Endothelial cell (in vitro differentiated cells): ENCODE measurements around the gene COL24A1. TPM values are rescaled to one million over a fixed set of nuclear protein-coding genes. Genes with fewer than 3 reads are reported as not detected.
"Not testable (repeated sequence)": the region's sequence is repeated elsewhere in the genome, so short reads cannot be mapped to it uniquely, and the experiment has no call there.

Experiments
- DNase-seq: peaks from one replicate; pipeline ENCODE4 v3.0.0; 2021; ENCODE audit warnings: low spot score
- H3K27ac Mint-ChIP-seq: one replicate; pipeline ENCODE4 v1.8.0; 2021; ENCODE audit warnings: mixed read lengths, inconsistent platforms; ENCODE audit not compliant: unreplicated experiment
- H3K27me3 Mint-ChIP-seq: one replicate; pipeline ENCODE4 v1.8.0; 2021; ENCODE audit warnings: mild to moderate bottlenecking, moderate library complexity, mixed read lengths, inconsistent platforms; ENCODE audit not compliant: unreplicated experiment
- H3K36me3 Mint-ChIP-seq: one replicate; pipeline ENCODE4 v1.8.0; 2021; ENCODE audit warnings: mild to moderate bottlenecking, low read depth, mixed read lengths, inconsistent platforms; ENCODE audit not compliant: unreplicated experiment
- H3K4me1 Mint-ChIP-seq: one replicate; pipeline ENCODE4 v1.8.0; 2021; ENCODE audit warnings: mild to moderate bottlenecking, mixed read lengths, inconsistent platforms; ENCODE audit not compliant: unreplicated experiment
- H3K4me3 Mint-ChIP-seq: one replicate; pipeline ENCODE4 v1.8.0; 2021; ENCODE audit warnings: mild to moderate bottlenecking, mixed read lengths, inconsistent platforms; ENCODE audit not compliant: unreplicated experiment
- H3K9me3 Mint-ChIP-seq: one replicate; pipeline ENCODE4 v1.8.0; 2021; ENCODE audit warnings: mixed read lengths, inconsistent platforms; ENCODE audit not compliant: unreplicated experiment
- total RNA-seq: library from RNA; stranded (reverse); fragmentation: NEBNext Ultra II Directional; extraction: Animal tissue kit (Norgen Biotek cat#: 25700); gene quantifications from one replicate; pipeline ENCODE4 v1.2.1, GENCODE V29; 2021; ENCODE audit not compliant: unreplicated experiment
- TF ChIP-seq, protein P1 (sequence below): fragments of 200-600 bp; sonication (generic); IDR thresholded peaks from one replicate; pipeline ENCODE4 v1.5.0; 2021; ENCODE audit warnings: antibody characterized with exemption; ENCODE audit not compliant: unreplicated experiment

Gene COL24A1
- total RNA-seq, 1 donor from 2014 or later, result 0.74 TPM

DNA sequence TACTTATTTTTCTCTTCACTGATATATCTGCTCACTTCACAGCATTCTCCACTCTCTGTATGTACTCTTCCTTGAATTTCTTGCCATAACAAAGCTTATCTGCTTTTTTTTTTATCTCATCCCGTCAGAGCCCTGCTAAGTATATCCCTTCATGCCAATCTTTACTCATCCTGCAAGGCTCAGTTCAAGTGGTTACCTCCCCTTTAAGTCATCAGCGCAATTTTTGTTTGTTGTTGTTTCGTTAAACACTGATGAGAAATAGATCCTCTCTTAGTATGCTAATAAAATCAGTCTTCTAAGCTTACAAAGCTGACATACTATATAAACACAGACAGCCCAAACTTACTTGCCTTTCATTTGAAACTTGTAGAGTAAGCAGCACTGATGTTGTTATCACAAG, 17.8 kb downstream of the COL24A1 start:
- TF ChIP-seq, protein P1, sequence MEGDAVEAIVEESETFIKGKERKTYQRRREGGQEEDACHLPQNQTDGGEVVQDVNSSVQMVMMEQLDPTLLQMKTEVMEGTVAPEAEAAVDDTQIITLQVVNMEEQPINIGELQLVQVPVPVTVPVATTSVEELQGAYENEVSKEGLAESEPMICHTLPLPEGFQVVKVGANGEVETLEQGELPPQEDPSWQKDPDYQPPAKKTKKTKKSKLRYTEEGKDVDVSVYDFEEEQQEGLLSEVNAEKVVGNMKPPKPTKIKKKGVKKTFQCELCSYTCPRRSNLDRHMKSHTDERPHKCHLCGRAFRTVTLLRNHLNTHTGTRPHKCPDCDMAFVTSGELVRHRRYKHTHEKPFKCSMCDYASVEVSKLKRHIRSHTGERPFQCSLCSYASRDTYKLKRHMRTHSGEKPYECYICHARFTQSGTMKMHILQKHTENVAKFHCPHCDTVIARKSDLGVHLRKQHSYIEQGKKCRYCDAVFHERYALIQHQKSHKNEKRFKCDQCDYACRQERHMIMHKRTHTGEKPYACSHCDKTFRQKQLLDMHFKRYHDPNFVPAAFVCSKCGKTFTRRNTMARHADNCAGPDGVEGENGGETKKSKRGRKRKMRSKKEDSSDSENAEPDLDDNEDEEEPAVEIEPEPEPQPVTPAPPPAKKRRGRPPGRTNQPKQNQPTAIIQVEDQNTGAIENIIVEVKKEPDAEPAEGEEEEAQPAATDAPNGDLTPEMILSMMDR, result no peak
- H3K4me1 Mint-ChIP-seq, result no peaks in the 10 kb centered on the region
- H3K27ac Mint-ChIP-seq, result no peak overlapping the region
- H3K27me3 Mint-ChIP-seq, result no peaks in the 10 kb centered on the region
- no peak for DNase-seq
- no peaks in the 10 kb centered on the region for H3K9me3 Mint-ChIP-seq
- H3K36me3 Mint-ChIP-seq, result no peaks in the 10 kb centered on the region
- no peak overlapping the region for H3K4me3 Mint-ChIP-seq

DNA sequence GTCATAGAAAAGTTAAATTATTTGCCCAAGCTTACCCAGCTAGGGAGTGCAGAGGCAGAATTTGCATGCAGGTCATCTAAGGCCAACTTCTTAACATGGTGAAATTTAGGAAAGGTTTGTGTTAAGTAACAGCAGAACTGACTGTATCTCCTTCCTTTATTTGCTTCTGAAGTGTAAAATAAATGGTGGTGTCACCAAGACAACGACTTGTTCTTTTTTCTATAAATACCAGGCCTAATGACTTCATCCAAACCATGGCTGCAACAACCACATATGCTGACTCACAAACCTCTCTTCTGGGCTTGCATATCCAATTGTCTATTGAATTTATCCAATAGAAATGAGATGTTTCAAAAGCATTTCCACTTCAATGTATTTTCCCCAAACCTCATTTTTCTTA, 19.1 kb downstream of the COL24A1 start:
- no peaks in the 10 kb centered on the region for H3K36me3 Mint-ChIP-seq
- no peak for DNase-seq
- H3K27me3 Mint-ChIP-seq, result no peaks in the 10 kb centered on the region
- no peaks in the 10 kb centered on the region for H3K9me3 Mint-ChIP-seq
- no peak overlapping the region for H3K27ac Mint-ChIP-seq
- TF ChIP-seq, protein P1, result no peak
- no peaks in the 10 kb centered on the region for H3K4me1 Mint-ChIP-seq
- no peak overlapping the region for H3K4me3 Mint-ChIP-seq

DNA sequence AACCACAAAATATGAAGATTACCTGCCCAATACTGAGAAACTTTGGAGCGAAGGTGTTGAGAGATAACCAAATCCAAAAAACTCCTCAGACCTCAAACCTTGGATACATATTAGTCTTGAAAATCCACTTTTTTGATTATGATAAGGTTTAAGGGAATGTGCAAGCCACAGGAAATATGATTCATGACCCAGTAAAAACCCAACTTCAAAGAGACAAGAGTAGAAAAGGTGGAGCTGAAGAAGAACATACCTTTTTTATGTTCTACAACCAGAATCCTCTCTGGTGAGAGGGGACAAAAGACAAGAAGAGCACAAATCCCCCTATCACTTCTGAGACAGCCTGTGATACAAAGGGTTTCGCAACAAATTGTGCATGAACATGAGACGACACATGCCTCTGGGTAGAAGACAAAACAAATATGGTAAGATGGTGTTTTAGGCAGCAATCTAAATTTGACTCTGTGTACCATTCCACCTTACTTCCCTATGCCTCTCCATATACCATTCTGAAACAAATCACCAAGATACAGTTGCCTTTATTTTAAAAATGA, 37.3 kb downstream of the COL24A1 start:
- no peaks in the 10 kb centered on the region for H3K27me3 Mint-ChIP-seq
- H3K36me3 Mint-ChIP-seq, result no peaks in the 10 kb centered on the region
- no peak overlapping the region for H3K27ac Mint-ChIP-seq
- no peaks in the 10 kb centered on the region for H3K4me1 Mint-ChIP-seq
- H3K9me3 Mint-ChIP-seq, result no peaks in the 10 kb centered on the region
- no peak for DNase-seq
- TF ChIP-seq, protein P1, result no peak
- H3K4me3 Mint-ChIP-seq, result no peak overlapping the region

DNA sequence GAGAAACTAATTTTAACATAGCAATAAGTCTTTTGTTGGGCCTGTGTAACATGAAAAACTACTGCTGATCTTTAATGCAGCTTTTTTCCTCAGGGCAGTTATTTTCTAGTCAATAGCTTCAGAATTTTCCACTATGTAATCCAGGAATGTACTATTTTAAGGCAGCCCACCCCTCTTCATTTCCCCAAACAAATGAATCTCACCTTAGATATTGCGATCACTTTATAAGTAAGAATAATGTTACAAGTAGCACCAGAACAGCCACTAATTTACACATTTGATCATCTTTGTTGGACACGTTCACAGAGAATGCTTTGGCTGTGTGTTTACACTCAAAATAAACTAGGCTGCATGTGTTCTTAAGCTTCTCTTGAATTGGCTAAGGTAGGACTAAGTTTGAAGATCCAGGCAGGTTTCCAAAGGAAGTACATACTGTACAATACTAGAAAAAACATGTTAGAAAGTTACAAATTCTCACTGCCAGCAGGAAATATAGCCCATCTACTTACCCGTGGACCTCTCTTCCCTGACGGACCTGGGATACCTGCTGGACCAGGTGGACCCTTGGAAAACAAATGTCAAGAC, 41.7 kb downstream of the COL24A1 start:
- TF ChIP-seq, protein P1, result no peak
- no peak overlapping the region for H3K27ac Mint-ChIP-seq
- DNase-seq, result no peak
- H3K9me3 Mint-ChIP-seq, result no peaks in the 10 kb centered on the region
- H3K4me3 Mint-ChIP-seq, result no peak overlapping the region
- H3K36me3 Mint-ChIP-seq, result no peaks in the 10 kb centered on the region
- H3K4me1 Mint-ChIP-seq, result no peaks in the 10 kb centered on the region
- H3K27me3 Mint-ChIP-seq, result no peaks in the 10 kb centered on the region

DNA sequence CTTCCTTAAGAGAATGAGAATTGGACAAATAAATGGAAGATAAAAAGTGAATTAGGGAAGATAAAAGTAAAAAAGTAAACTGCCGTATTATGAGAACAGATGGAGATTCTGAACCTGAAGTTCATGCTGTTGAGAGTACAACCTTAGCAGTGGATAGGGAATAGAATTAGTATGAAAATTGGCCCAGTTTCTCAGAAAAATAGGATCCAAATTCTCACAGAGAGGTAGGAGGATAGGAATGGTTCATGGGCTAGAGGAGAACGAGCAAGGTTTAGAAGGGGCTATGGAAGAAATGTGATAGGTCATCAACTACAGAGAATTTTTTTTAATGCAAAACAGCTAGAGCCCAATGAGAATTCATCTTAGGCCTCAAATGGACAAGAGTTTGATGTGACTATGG, 42.3 kb downstream of the COL24A1 start:
- DNase-seq, result no peak
- H3K9me3 Mint-ChIP-seq, result no peaks in the 10 kb centered on the region
- H3K4me1 Mint-ChIP-seq, result no peaks in the 10 kb centered on the region
- H3K27ac Mint-ChIP-seq, result no peak overlapping the region
- H3K36me3 Mint-ChIP-seq, result no peaks in the 10 kb centered on the region
- H3K4me3 Mint-ChIP-seq, result no peak overlapping the region
- TF ChIP-seq, protein P1, result no peak
- H3K27me3 Mint-ChIP-seq, result no peaks in the 10 kb centered on the region

DNA sequence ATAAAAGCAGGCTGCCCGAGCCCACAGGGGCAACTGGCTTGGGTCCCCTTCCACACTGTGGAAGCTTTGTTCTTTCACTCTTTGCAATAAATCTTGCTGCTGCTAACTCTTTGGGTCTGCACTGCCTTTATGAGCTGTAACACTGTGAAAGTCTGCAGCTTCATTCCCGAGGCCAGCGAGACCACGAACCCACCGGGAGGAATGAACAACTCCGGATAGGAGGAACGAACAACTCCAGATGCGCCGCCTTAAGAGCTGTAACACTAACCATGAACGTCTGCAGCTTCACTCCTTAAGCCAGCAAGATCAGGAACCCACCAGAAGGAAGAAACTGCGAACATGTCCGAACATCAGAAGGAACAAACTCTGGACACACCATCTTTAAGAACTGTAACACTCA, 45.0 kb downstream of the COL24A1 start:
- H3K4me3 Mint-ChIP-seq, result not testable (repeated sequence)

More for the DNA sequence above, 45.0 kb downstream of the COL24A1 start:
- not testable (repeated sequence) for H3K27ac Mint-ChIP-seq, H3K4me1 Mint-ChIP-seq, DNase-seq, H3K36me3 Mint-ChIP-seq, H3K27me3 Mint-ChIP-seq, H3K9me3 Mint-ChIP-seq
